Stimulated activated memory B cell treated with anti-CD40 and anti-IgM and Interleukin-4, amounts not matched to agents 10 μg/mL and 1 μg/mL and 100 μg/mL, for 72 hours (primary cell): ENCODE data around the gene PABPN1L.

Experiments used
- ATAC-seq: fragments of 150-1000 bp; cut with Tn5 transposase; 2 replicates; pipeline ENCODE4 v1.10.0; 2021
- H3K27ac Mint-ChIP-seq: one replicate; pipeline ENCODE4 v1.8.0; 2022; ENCODE audit warnings: mild to moderate bottlenecking, mixed read lengths
- H3K27me3 Mint-ChIP-seq: one replicate; pipeline ENCODE4 v1.8.0; 2022; ENCODE audit warnings: mixed read lengths
- H3K36me3 Mint-ChIP-seq: one replicate; pipeline ENCODE4 v1.8.0; 2022; ENCODE audit warnings: mixed read lengths
- H3K4me1 Mint-ChIP-seq: one replicate; pipeline ENCODE4 v1.8.0; 2022; ENCODE audit warnings: mixed read lengths
- H3K4me3 Mint-ChIP-seq: one replicate; pipeline ENCODE4 v1.8.0; 2022; ENCODE audit warnings: mild to moderate bottlenecking, moderate library complexity, mixed read lengths
- H3K9me3 Mint-ChIP-seq: one replicate; pipeline ENCODE4 v1.8.0; 2022; ENCODE audit warnings: mixed read lengths

PABPN1L gene

GRCh38 chr16:88881675-88882357 is 15.4 kb upstream of the PABPN1L start:
- Mint-ChIP-seq H3K27ac (peak overlapping the region; percentile 76), H3K9me3 (no peaks in the 10 kb centered on the region), H3K27me3 (no peaks in the 10 kb centered on the region), H3K4me1 (peaks cover 8% of the 10 kb centered on the region), H3K4me3 (peak overlapping the region; percentile 5), H3K36me3 (peaks cover 57% of the 10 kb centered on the region)
- no peak for ATAC-seq

- H3K27me3 Mint-ChIP-seq = no peaks in the 10 kb centered on the region
- no peak overlapping the region for H3K4me3 Mint-ChIP-seq
- no peak overlapping the region for H3K27ac Mint-ChIP-seq
- no peaks in the 10 kb centered on the region for H3K9me3 Mint-ChIP-seq
- H3K36me3 Mint-ChIP-seq = peaks cover 64% of the 10 kb centered on the region
- no peak for ATAC-seq
- H3K4me1 Mint-ChIP-seq = peaks cover 8% of the 10 kb centered on the region
Measured at GRCh38 chr16:88881007-88881615, 14.7 kb upstream of the PABPN1L start.

- Mint-ChIP-seq H3K9me3 (no peaks in the 10 kb centered on the region), H3K27me3 (no peaks in the 10 kb centered on the region), H3K27ac (no peak overlapping the region), H3K4me1 (peaks cover 8% of the 10 kb centered on the region), H3K4me3 (no peak overlapping the region), H3K36me3 (peaks cover 71% of the 10 kb centered on the region)
- ATAC-seq = no peak
Measured at GRCh38 chr16:88880226-88881006, 14.0 kb upstream of the PABPN1L start.

- peaks cover 71% of the 10 kb centered on the region for H3K36me3 Mint-ChIP-seq
- H3K4me3 Mint-ChIP-seq = no peak overlapping the region
Measured at GRCh38 chr16:88879788-88880055, 13.3 kb upstream of the PABPN1L start.

GRCh38 chr16:88878967-88879787 is 12.7 kb upstream of the PABPN1L start:
- Mint-ChIP-seq H3K27ac (no peak overlapping the region), H3K9me3 (no peaks in the 10 kb centered on the region), H3K4me3 (no peak overlapping the region), H3K4me1 (peaks cover 10% of the 10 kb centered on the region), H3K27me3 (no peaks in the 10 kb centered on the region), H3K36me3 (peaks cover 71% of the 10 kb centered on the region)
- ATAC-seq = no peak

More at GRCh38 chr16:88879788-88880055, 13.3 kb upstream of the PABPN1L start:
- no peak for ATAC-seq
- Mint-ChIP-seq H3K4me1 (peaks cover 8% of the 10 kb centered on the region), H3K27me3 (no peaks in the 10 kb centered on the region), H3K9me3 (no peaks in the 10 kb centered on the region), H3K27ac (no peak overlapping the region)

GRCh38 chr16:88878356-88878755 is 11.9 kb upstream of the PABPN1L start:
- ATAC-seq = no peak
- no peak overlapping the region for H3K4me3 Mint-ChIP-seq
- peaks cover 17% of the 10 kb centered on the region for H3K4me1 Mint-ChIP-seq
- peak overlapping the region; percentile 32 for H3K27ac Mint-ChIP-seq
- H3K9me3 Mint-ChIP-seq = no peaks in the 10 kb centered on the region
- no peaks in the 10 kb centered on the region for H3K27me3 Mint-ChIP-seq
- peaks cover 72% of the 10 kb centered on the region for H3K36me3 Mint-ChIP-seq

GRCh38 chr16:88877564-88878289 is 11.3 kb upstream of the PABPN1L start:
- peaks cover 66% of the 10 kb centered on the region for H3K36me3 Mint-ChIP-seq

GRCh38 chr16:88876942-88877526 is 10.6 kb upstream of the PABPN1L start:
- Mint-ChIP-seq H3K27me3 (peaks cover 3% of the 10 kb centered on the region), H3K36me3 (peaks cover 59% of the 10 kb centered on the region), H3K9me3 (no peaks in the 10 kb centered on the region), H3K4me3 (no peak overlapping the region), H3K4me1 (peaks cover 22% of the 10 kb centered on the region), H3K27ac (peak overlapping the region; percentile 32)
- ATAC-seq = no peak

More at GRCh38 chr16:88877564-88878289, 11.3 kb upstream of the PABPN1L start:
- no peaks in the 10 kb centered on the region for H3K9me3 Mint-ChIP-seq
- H3K27ac Mint-ChIP-seq = peak overlapping the region; percentile 32
- no peaks in the 10 kb centered on the region for H3K27me3 Mint-ChIP-seq
- peaks cover 22% of the 10 kb centered on the region for H3K4me1 Mint-ChIP-seq
- no peak overlapping the region for H3K4me3 Mint-ChIP-seq
- ATAC-seq = no peak

GRCh38 chr16:88875703-88876234 is 9.3 kb upstream of the PABPN1L start:
- Mint-ChIP-seq H3K36me3 (peaks cover 53% of the 10 kb centered on the region), H3K4me1 (peaks cover 34% of the 10 kb centered on the region), H3K9me3 (no peaks in the 10 kb centered on the region)

GRCh38 chr16:88874938-88875599 is 8.6 kb upstream of the PABPN1L start:
- Mint-ChIP-seq H3K4me1 (peaks cover 38% of the 10 kb centered on the region), H3K27me3 (peaks cover 23% of the 10 kb centered on the region), H3K27ac (no peak overlapping the region), H3K9me3 (no peaks in the 10 kb centered on the region), H3K36me3 (peaks cover 49% of the 10 kb centered on the region), H3K4me3 (no peak overlapping the region)
- no peak for ATAC-seq

More at GRCh38 chr16:88875703-88876234, 9.3 kb upstream of the PABPN1L start:
- Mint-ChIP-seq H3K27me3 (peaks cover 16% of the 10 kb centered on the region), H3K27ac (no peak overlapping the region), H3K4me3 (no peak overlapping the region)
- no peak for ATAC-seq

GRCh38 chr16:88872650-88873331 is 6.3 kb upstream of the PABPN1L start:
- H3K4me1 Mint-ChIP-seq = peaks cover 47% of the 10 kb centered on the region
- H3K36me3 Mint-ChIP-seq = peaks cover 39% of the 10 kb centered on the region
- H3K27ac Mint-ChIP-seq = no peak overlapping the region
- peaks cover 46% of the 10 kb centered on the region for H3K27me3 Mint-ChIP-seq
- H3K9me3 Mint-ChIP-seq = no peaks in the 10 kb centered on the region
- ATAC-seq = no peak
- no peak overlapping the region for H3K4me3 Mint-ChIP-seq

- ATAC-seq = peak; percentile 3
- H3K4me1 Mint-ChIP-seq = peaks cover 53% of the 10 kb centered on the region
- peak overlapping the region; percentile 61 for H3K4me3 Mint-ChIP-seq
- peaks cover 55% of the 10 kb centered on the region for H3K27me3 Mint-ChIP-seq
- H3K9me3 Mint-ChIP-seq = no peaks in the 10 kb centered on the region
- H3K36me3 Mint-ChIP-seq = peaks cover 30% of the 10 kb centered on the region
- H3K27ac Mint-ChIP-seq = peak overlapping the region; percentile 67
Measured at GRCh38 chr16:88871730-88872416, 5.4 kb upstream of the PABPN1L start.

GRCh38 chr16:88871349-88871702 is 4.9 kb upstream of the PABPN1L start:
- peaks cover 60% of the 10 kb centered on the region for H3K27me3 Mint-ChIP-seq
- peaks cover 53% of the 10 kb centered on the region for H3K4me1 Mint-ChIP-seq
- peak overlapping the region; percentile 67 for H3K27ac Mint-ChIP-seq
- peak; percentile 53 for ATAC-seq
- peaks cover 24% of the 10 kb centered on the region for H3K36me3 Mint-ChIP-seq
- H3K9me3 Mint-ChIP-seq = no peaks in the 10 kb centered on the region
- peak overlapping the region; percentile 61 for H3K4me3 Mint-ChIP-seq
